Measurements from ENCODE around the gene C6. TPM values are rescaled to one million over a fixed set of nuclear protein-coding genes. Genes with fewer than 3 reads are reported as not detected.
A peak's percentile ranks its signal among the peaks of the same experiment; 100 is the strongest.

Gene C6
- total RNA-seq, 1 experiment from 2014 or later: not detected

DNA sequence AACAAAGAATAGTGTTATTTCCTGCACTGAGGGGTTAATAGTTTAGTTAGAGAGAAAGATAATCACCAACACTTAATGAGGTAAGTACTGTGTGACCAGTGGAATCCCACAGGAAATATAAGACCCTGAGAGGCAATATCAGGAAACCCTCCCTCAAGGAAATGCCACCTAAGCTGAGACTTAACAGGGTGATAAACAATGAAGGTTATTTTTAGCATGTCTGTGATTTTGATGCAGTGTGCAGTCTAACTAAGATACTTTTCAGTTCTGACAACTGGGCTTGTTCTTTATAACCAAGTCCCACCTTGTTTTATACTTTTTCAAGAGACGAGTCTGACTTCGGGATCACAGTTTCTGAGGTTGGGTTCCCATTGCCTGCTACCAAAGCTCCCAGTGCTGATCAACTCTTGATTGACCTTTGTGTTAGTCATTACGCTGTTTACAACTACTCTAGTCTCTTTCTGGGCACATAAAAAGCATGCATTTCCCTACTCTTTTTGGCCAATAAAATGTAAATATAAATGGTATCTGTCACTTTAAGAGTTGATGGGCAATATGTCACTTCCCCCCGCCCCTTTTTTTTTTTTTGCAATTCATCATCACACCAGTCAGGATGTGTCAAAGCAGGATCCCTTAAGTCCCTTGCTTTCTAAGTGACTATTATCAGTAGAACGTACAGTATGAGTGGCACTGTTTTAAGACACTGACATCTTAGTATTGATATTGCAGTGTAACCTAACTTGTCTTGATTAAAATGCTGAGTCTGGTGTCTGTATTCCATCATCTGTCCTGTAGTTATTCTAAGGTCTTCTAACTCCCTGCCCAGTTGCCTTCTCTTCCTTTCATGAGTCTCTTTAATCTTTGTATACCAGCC is 31.4 kb downstream of the C6 start:
- Histone ChIP-seq H2AFZ (no peak overlapping the region; the same call in 1 of the 2 replicates), H3K79me2 (ENCODE audit: low read depth) (no peaks in the 10 kb centered on the region), H3K9me2 (ENCODE audit: insufficient read depth) (no peaks in the 10 kb centered on the region), H4K20me1 (ENCODE audit: insufficient read depth) (no peaks in the 10 kb centered on the region), H3K4me2 (no peak overlapping the region), H3K4me1 (replicated peaks; ENCODE audit: insufficient read depth) (no peaks in the 10 kb centered on the region), H3K4me3 (no peak overlapping the region), H3K36me3 (ENCODE audit: low read depth) (no peaks in the 10 kb centered on the region), H3K27ac (no peak overlapping the region), H3K9me3 (ENCODE audit: insufficient read depth, low read depth) (no peaks in the 10 kb centered on the region), H3F3A (ENCODE audit: insufficient read depth, low read depth) (no peaks in the 10 kb centered on the region), H3K27me3 (ENCODE audit: insufficient read depth, low read depth) (no peaks in the 10 kb centered on the region)
- TF ChIP-seq, protein P1, sequence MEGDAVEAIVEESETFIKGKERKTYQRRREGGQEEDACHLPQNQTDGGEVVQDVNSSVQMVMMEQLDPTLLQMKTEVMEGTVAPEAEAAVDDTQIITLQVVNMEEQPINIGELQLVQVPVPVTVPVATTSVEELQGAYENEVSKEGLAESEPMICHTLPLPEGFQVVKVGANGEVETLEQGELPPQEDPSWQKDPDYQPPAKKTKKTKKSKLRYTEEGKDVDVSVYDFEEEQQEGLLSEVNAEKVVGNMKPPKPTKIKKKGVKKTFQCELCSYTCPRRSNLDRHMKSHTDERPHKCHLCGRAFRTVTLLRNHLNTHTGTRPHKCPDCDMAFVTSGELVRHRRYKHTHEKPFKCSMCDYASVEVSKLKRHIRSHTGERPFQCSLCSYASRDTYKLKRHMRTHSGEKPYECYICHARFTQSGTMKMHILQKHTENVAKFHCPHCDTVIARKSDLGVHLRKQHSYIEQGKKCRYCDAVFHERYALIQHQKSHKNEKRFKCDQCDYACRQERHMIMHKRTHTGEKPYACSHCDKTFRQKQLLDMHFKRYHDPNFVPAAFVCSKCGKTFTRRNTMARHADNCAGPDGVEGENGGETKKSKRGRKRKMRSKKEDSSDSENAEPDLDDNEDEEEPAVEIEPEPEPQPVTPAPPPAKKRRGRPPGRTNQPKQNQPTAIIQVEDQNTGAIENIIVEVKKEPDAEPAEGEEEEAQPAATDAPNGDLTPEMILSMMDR (conservative IDR thresholded peaks at IDR 0.05): no peak
- no peak for TF ChIP-seq EZH2 (IDR thresholded peaks at IDR 0.05; ENCODE audit: low read depth)
- CTCF ChIA-PET: no interaction called here
- intact Hi-C loops (cut with micrococcal nuclease; ENCODE audit: unreplicated experiment): no loop called here
- POLR2A ChIA-PET (ENCODE audit: unreplicated experiment): no interaction called here
- DNase-seq: no peak
- no TSS peak for BruUV-seq (replicated peaks)

DNA sequence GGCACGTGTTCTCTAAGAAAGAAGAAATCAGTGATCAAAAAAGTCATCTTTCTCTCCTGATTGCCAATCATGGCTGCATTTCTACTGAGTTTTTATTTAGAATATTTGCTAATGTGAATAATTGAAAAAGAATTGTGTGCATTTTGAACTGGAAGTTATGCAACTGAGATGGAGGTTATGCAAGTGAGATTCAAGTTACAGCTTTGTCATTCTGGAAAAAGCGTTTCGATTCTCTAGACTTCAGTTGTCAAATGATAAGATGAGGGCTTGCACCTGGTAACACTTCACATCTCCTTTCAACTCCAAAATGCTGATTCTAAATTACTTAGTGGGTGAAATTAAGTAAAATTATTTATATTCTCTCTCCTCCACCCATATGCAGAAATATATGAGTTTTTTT is 36.4 kb downstream of the C6 start:
- no peak for DNase-seq
- Histone ChIP-seq H3K4me3 (no peak overlapping the region), H2AFZ (no peak overlapping the region), H3F3A (ENCODE audit: insufficient read depth, low read depth) (no peaks in the 10 kb centered on the region), H4K20me1 (ENCODE audit: insufficient read depth) (no peaks in the 10 kb centered on the region), H3K27ac (no peak overlapping the region), H3K36me3 (ENCODE audit: low read depth) (no peaks in the 10 kb centered on the region), H3K4me2 (no peak overlapping the region), H3K79me2 (ENCODE audit: low read depth) (no peaks in the 10 kb centered on the region), H3K9me3 (ENCODE audit: insufficient read depth, low read depth) (no peaks in the 10 kb centered on the region), H3K27me3 (ENCODE audit: insufficient read depth, low read depth) (no peaks in the 10 kb centered on the region), H3K9me2 (ENCODE audit: insufficient read depth) (no peaks in the 10 kb centered on the region), H3K4me1 (replicated peaks; ENCODE audit: insufficient read depth) (no peaks in the 10 kb centered on the region)
- ChIA-PET CTCF (no interaction called here), POLR2A (ENCODE audit: unreplicated experiment) (no interaction called here)
- TF ChIP-seq, protein P1 (conservative IDR thresholded peaks at IDR 0.05): no peak
- no peak for TF ChIP-seq EZH2 (IDR thresholded peaks at IDR 0.05; ENCODE audit: low read depth)
- no TSS peak for BruUV-seq (replicated peaks)
- intact Hi-C loops (cut with micrococcal nuclease; ENCODE audit: unreplicated experiment): no loop called here

DNA sequence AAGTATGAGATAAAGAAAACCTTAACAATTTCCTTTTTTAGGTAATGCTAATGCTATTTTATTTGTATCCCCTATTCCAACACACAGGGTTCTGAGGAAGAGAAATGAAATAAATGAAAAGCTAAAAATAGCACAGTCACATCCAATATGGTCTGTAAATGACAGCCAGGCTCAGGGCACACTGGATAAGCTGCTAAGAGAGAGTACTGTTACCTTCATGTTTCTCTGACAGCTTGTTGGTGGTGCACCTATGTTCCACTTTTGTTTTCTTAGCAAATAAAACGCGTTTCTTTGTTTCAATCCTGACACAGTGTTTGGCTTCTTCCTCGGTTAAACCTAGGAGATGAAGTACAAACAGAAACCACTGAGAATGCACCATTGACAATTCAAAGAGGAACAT is 41.3 kb downstream of the C6 start:
- Histone ChIP-seq H3K79me2 (ENCODE audit: low read depth) (no peaks in the 10 kb centered on the region), H3K36me3 (ENCODE audit: low read depth) (no peaks in the 10 kb centered on the region), H3K27ac (no peak overlapping the region), H3K9me2 (ENCODE audit: insufficient read depth) (no peaks in the 10 kb centered on the region), H3K4me1 (replicated peaks; ENCODE audit: insufficient read depth) (no peaks in the 10 kb centered on the region), H2AFZ (0 out of 2 replicates have a peak overlapping the region, but pooled peaks have one; percentile 26), H3K9me3 (ENCODE audit: insufficient read depth, low read depth) (no peaks in the 10 kb centered on the region), H4K20me1 (ENCODE audit: insufficient read depth) (no peaks in the 10 kb centered on the region), H3K27me3 (ENCODE audit: insufficient read depth, low read depth) (no peaks in the 10 kb centered on the region), H3K4me2 (no peak overlapping the region), H3K4me3 (no peak overlapping the region), H3F3A (ENCODE audit: insufficient read depth, low read depth) (no peaks in the 10 kb centered on the region)
- TF ChIP-seq, protein P1 (conservative IDR thresholded peaks at IDR 0.05): no peak
- TF ChIP-seq EZH2 (IDR thresholded peaks at IDR 0.05; ENCODE audit: low read depth): no peak
- DNase-seq: no peak
- POLR2A ChIA-PET (ENCODE audit: unreplicated experiment): no interaction called here
- intact Hi-C loops (cut with micrococcal nuclease; ENCODE audit: unreplicated experiment): no loop called here
- CTCF ChIA-PET: no interaction called here
- BruUV-seq (replicated peaks): no TSS peak
